HG02642 (cell line): ENCODE data around the gene NCAM1.

ENCODE experiments used
- ATAC-seq: cut with Tn5 transposase; IDR thresholded peaks from one replicate; pipeline ENCODE4 v1.9.1; 2021; ENCODE audit warnings: mild to moderate bottlenecking; ENCODE audit not compliant: unreplicated experiment, poor library complexity

Gene NCAM1

DNA sequence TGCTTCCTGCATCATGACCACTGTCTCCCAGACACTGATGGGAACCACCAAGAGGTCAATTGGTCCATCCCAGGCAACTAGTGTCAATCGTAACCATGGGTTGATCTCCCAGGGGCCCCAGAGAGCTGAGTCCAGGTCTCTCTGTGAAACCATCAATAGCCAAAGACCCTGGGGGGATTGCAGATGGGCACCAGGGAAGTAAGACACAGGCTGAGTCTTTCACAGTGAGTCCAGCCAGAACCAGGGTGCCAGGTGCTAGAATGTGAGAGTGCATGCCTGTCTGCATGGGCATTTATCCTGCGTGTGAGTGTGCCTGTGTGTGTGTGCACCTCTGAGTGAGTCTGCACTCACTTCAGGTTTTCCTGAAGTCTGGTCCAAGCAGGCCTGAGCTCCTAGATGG is 307.9 kb downstream of the NCAM1 start:
- no peak for ATAC-seq

DNA sequence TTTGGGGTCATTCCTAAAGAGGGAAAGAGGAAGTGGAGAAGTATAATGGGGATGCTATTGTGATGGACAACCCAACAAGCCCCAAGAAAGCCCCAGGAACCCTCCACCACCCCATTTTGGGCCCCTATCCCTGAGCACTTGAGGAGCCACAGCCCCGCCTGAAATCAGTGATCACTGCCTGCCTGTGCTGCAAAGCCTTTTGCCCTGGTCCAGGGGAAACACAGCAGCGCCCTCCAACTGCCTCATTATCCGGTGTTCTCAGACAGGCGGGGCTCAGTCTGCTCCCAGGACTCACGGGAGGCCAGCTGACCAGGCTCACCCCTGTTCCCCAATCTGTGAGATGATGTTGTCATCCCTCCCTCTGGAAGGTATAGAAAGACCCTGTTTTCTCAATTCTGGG is 308.4 kb downstream of the NCAM1 start:
- no peak for ATAC-seq

DNA sequence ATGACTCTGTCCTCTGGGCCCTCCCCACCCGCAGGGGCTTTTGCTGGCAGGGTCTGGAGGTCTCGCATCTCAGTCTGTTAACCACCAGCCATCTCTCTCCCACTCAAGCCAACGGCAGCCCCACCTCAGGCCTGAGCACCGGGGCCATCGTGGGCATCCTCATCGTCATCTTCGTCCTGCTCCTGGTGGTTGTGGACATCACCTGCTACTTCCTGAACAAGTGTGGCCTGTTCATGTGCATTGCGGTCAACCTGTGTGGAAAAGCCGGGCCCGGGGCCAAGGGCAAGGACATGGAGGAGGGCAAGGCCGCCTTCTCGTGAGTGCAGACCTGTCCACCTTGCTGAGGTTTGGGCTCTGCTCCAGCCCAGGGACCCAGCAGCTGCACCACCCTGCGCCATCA is 308.9 kb downstream of the NCAM1 start:
- no peak for ATAC-seq

DNA sequence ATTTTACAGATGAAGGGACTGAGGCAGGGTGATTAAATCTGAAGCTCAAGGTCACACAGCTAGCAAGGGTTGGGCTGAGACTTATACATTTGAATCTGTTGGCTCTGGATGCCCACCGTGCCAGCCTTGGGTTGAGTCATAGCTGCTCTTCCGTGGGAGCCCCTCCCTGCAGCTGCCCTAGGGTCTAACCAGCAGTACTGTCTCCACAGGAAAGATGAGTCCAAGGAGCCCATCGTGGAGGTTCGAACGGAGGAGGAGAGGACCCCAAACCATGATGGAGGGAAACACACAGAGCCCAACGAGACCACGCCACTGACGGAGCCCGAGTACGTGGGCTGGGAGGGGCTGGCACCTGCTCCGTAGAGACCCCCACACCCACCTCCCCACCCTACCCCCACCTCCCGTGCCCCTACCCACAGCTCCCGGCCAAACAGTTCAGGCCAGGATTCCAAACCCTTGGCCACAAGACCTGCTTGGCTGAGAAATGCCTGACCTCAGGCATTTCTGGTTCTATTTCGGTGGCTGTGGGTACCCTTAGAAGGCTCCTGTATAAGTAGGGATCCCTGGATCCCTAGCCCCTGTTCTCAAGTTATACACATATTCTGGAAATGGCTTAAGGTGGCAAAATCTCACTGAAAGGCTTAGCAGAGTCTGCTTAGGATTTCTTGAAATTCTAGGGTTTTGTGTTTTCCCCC is 310.5 kb downstream of the NCAM1 start:
- ATAC-seq: no peak

DNA sequence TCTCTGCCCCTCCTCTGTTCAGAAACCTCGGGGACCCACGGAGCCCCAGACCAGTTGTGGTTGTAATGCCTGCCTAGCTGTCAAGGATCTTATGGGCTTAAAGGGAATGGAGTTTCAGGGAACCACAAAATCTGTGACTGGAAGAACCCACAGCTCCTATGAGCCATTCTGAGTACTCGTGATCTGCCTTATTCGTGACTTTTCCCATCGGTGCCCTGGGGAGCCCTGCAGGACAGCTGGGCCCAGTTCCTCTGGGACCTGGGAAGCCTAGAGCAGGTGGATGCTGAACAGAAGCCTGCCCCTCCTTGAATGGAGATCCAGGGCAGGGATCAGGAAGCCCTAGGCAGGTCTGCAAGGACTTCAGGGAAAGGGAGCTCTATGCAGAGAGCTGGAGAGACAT is 311.1 kb downstream of the NCAM1 start:
- no peak for ATAC-seq

DNA sequence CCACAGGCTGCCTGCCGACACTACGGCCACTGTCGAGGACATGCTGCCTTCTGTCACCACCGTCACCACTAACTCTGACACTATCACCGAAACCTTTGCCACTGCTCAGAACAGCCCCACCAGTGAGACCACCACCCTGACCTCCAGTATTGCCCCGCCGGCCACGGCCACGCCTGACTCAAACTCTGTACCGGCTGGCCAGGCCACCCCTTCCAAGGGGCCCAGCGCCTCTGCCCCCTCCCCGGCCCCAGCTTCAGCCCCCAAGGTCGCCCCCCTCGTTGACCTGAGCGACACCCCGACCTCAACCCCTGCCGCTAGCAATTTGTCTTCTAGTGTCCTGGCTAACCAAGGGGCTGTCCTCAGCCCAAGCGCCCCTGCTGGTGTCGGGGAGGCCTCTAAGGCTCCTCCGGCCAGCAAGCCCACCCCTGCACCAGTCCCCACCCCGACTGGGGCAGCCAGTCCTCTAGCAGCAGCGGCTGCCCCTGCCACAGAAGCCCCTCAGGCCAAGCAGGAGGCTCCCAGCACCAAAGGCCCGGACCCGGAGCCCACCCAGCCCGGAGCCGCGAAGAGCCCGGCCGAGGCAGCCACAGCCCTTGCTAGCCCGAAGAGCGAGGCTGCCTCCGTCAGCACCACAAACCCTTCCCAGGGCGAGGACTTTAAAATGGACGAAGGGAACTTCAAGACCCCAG is 311.9 kb downstream of the NCAM1 start:
- no peak for ATAC-seq

DNA sequence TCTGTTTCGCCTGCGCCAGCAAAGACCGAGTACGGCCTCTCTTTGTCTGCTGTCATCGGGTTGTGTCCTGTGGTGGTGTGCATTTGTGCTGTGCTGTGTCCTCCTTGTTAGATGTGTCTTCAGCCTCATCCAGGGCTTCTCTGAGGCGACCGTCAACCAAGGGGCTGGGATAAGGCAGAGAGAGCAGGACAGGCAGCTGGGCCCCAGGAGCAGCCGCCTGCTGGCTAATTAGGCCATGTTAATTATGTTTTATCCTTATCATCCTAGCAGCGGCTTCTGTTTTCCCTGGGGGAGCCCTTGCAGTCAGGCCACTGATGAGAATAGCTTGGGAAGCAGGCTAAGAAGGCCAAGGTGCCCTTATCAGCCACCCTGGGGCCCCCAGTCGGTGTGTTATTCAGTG is 312.5 kb downstream of the NCAM1 start:
- no peak for ATAC-seq

DNA sequence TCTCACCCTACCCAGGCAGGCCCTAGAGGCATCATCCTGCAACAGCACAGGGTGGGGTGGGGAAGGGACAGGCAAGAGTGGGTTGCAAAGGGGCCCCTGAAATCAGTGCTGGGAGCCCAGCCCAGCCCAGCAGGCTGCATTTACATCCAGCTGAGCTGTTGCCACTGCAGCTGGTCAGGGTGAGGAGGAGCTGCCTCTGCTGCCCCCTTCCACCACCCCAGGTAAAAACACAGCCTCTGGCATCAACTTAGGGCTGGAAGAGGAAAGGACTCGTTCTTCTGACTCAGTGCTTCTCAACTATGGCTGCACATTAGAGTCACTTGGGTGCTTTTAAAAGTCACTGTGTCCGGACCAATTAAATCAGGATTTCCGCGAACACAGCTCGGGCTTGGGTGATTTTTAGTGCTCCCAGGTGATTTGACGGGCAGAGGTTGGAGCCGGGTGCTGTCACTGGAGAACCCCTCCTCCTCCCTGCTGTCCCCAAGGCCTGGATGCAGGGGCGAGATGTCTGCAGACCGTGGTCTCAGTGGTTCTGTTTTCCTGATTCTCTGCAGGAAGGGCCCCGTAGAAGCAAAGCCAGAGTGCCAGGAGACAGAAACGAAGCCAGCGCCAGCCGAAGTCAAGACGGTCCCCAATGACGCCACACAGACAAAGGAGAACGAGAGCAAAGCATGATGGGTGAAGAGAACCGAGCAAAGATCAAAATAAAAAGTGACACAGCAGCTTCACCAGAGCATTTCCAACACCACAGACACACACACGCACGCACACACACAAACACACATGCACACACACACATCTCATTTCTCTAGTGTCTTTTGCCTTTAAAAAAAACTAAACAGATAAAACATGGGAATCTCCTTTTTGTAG is 313.7 kb downstream of the NCAM1 start:
- no peak for ATAC-seq

DNA sequence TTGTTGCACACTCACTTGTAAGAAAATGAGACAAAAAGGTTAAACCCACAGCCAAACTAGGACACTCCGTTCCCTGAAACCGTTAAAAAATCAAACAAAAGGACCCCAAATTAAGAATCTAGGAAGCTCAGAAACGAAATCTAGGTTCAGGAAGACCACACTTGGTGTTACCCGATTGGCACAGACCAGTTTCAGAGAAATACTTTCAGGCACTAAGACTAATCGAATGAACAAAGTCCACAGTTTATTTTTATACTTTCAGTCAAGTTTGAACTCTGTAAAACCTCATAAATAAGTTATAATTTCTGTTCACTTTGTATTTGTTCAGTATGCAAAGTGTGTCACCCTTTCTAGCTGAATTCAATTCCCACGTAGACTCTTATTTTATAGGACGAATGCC is 314.4 kb downstream of the NCAM1 start:
- no peak for ATAC-seq

DNA sequence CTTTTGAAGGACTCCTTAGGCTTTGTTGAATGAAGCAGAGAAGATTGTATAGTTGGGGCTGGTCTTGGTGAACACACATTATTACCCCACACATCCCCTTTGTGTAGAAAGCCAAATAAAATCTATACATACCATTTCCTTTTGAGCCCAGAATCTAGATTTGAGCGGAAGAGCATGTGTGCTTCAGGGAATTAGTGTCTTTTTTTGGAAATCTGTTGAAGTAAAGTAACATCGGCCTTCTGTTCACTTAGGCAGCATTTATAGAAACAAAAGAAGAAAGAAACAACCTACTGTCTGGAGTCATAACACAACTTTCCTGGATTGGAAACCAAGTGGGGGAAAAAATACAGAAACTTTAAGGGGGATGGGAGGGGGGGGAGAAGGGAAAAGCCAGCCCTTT is 315.2 kb downstream of the NCAM1 start:
- no peak for ATAC-seq

DNA sequence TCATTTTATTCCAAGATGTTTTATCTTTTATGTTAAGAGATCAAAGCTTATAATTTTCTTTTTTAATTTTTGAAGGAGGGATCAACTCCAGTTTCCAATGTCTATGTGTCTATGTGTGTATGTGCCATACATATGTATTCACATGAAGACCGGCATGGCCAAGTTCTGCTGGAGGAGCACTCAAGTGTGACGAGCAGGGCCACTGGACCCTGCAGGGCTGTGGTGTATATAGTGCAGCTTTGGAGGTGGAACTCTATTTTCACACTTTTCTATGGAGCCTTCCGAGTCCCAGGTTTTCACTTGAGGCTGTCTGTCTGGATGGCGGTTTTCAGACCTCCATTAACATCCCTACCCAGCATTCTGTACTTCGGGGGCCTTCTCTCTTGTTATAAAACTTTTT is 316.7 kb downstream of the NCAM1 start:
- no peak for ATAC-seq

DNA sequence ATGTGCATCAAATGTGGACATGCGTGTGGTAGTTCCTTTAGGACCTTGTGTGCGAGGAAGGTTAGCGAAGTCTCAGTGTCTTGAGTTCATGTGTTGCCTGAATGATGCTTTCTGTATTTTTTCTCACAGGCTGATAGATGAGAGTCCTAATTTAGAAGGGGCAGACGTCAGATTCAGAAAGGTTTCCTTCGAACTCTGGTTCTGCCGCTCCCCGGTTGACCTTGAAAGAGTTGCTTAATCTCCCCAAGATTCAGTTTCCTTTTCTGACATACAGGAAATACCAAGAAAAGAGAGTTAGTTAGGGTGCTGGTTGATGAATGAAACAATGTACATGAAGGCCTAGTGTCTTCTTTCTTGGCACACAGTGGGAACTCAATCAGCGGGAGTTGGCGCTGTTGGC is 317.3 kb downstream of the NCAM1 start:
- ATAC-seq: no peak

DNA sequence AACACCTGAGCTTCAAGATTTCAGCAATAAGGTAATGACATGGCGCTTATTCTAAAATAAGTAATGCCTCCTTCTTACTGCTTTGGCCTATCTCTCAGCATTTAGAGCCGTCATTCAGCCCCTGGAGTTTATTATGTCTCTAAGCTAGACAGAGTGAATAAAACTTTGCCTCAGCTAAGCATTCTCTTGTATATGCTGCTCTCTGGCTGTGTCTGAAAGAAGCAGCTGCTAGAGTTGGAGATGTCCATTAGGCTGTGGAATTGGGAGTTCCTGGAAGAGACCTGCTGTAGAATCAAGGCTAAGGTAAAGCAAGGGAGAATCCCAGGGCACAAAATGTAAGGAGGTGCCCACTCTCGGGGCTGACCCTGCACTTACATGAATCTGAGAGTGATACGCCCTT is 317.7 kb downstream of the NCAM1 start:
- no peak for ATAC-seq

DNA sequence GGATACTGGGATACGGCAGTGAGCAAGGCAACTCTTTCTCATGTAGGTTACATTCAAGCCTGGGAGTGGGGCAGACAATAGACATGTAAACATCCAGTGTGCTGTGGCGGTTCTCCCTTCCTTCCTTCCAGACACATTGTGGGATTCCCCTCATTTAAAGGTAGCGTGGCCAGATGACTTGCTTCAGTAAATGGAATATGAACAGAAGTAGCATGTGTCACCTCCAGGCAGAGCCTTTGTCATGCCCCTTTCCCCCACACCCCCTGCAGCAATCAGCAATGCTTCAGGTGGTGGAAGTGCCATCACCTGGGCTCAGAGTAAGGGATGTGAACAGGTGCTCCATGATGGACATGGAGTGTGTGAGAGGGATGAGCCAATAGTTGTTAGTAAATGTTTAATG is 318.4 kb downstream of the NCAM1 start:
- ATAC-seq: no peak

DNA sequence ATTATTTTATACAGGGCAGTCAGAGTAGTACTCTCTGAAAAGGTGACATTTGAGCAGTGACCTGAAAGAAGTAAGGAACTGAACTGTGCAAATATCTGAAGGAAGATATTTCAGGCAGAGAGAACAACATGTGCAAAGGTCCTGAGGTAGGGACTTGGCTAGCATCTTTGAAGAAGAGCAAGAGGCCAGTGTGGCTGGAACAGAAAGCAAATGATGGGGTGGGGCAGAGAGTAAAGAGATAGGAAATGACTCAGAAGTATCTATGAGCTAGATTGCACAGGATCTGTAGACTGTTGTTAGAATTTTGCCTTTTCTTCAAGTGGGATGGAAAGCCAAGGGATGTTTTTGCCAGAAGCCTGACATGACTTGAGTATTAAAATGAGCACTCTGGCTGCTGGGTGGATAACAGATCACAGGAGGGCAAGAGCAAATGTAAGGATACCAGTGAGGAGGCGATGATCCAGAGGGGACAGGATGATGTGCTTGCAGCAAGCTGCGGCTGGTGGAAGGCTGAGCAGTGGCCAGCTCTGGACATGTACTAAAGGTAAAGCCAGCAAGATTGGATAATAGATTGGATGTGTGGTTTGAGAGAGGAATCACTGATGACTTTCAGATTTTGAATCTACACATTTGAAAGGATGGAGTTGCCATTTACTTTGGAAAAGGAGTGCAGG is 320.0 kb downstream of the NCAM1 start:
- ATAC-seq: no peak

DNA sequence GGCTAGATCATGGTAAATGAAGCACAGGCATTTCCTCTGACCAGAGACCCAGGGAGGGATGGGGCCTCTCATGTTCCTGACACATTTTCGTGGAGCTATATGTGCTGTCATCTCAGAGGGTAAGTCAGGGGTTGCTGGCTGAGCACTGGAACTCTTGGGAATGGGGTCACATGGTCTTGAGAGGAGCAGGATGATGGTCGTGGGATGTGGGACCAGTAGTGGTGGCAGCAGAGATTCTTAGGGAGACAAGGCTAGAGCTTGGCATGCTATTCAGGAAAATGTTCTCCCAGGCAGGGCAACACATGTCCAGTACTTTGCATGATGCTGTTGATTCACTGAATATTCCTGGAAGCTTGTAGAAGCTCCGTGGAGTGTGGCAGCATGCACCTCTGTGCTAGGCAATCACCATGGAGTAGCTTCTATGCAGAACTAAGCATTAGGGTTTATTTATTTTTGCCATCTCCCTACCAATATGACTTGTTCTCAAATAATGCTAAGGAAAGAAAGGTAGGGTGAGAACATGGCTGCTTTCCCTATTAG is 321.7 kb downstream of the NCAM1 start:
- ATAC-seq: no peak

DNA sequence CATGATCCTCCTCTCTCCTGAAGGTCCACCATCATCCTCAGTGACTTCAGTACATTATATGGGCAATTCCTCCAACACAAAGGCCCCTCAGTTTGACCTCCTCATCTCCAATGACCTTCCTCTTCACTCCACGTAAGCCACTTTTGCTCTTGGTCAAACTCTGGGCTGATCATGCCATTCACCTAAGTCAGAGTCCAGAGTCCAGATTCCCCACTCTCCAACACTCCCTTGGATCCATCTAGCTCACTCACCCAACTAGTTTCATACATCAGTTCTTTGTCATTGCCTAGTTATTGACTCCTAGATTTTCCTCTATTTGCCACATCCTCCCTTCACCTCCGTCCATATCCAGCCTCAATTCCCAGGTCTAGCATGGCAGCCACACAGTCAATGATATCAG is 322.7 kb downstream of the NCAM1 start:
- ATAC-seq: no peak

DNA sequence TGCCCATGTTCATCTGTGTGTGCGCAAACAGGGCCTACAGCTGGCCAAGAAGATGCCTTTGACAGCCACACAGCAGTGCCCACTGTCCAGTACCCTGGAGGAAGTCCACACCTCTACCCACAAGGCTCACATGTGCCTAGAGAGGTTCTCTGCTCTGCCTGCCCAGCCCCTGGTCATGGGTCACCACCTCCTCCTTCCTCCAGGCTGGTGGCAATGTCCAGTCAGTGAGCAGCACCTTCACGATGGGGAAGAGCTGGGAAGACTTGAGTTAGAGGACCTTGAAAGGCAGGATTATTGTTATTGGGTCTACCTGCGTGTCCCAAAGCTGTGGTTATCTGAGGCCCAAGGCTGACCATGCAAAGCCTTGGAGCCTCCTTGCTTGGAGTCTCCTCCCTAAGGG is 324.8 kb downstream of the NCAM1 start:
- ATAC-seq: no peak

DNA sequence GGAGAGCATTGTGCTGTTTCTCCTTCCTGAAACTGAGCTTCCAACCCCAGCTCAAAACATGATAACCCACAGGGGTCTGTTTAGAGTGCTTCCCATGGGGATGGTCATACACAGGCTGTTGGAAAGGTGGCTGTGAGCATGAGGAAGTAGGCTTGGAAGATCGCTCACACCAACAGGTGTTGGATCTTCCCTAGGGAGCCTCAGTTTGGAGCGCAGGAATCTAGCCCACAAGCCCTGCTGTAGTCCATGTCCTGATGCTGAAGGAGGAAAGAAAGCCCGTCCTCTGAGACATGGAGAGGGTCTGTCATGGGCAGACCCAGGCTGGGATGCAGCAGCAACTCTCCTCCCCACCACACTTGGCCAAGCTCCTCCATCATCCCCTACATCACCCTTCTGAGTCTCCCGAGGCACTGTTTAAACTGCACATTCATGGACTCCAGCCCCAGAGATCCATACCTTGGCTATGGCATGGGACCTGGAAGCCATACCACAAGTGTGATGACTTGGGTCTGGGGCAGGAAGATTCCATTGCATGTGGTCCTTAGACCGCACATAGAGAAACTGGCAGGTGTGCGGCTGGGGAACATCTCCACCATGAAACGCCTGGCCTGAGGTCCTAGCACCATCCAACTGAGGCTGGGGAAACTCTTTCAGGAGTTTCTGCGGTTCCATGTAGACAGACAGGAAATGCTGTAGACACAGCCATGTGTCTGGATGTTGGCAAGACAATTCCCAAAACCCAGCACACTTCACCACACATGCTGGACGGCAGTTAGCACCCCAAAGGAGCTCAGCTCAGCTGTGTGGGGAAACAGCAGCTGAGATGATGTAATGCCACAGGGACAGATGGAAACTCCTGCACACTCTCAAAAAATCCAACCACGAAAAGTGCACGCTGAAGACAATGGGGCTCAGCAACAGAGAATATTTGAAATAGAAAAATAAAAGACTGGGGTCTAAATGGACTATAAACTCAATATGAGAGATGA is 325.6 kb downstream of the NCAM1 start:
- no peak for ATAC-seq
